Bronchial epithelial cell (primary cell): ENCODE measurements around the gene THADA. TPM values are rescaled to one million over a fixed set of nuclear protein-coding genes. Genes with fewer than 3 reads are reported as not detected.

ENCODE experiments used
- DNase-seq: peaks from one replicate; pipeline ENCODE4 v3.0.0-alpha.2; 2010; ENCODE audit warnings: low read depth
- FAIRE-seq: peaks from 2 replicates; lab custom pipeline; 2011; peaks lifted over from hg19 to GRCh38; lab: Jason Lieb, UNC
- H3K27me3 ChIP-seq: 2 replicates; pipeline ENCODE4 v1.5.1; 2011; ENCODE audit warnings: low read length; ENCODE audit not compliant: control insufficient read depth, insufficient read depth
- H3K36me3 ChIP-seq: 2 replicates; pipeline ENCODE4 v1.5.1; 2011; ENCODE audit warnings: low read length; ENCODE audit not compliant: control insufficient read depth, insufficient read depth
- H3K4me3 ChIP-seq: 2 replicates; pipeline ENCODE4 v1.5.1; 2011; ENCODE audit warnings: mild to moderate bottlenecking, low read depth, low read length, control low read depth
- CTCF ChIP-seq: IDR thresholded peaks from 2 replicates; pipeline ENCODE4 v1.5.1; 2011; ENCODE audit warnings: mild to moderate bottlenecking, moderate library complexity, low read length, control low read depth, inconsistent platforms; ENCODE audit not compliant: insufficient read depth, severe bottlenecking
- total RNA-seq: library from RNA; depleted of rRNA; stranded (reverse); fragments of >200 nt; gene quantifications from 2 replicates; pipeline ENCODE4 v1.2.1, GENCODE V29; 2014

THADA gene
- total RNA-seq, 1 donor from 2014 or later: 25.8 TPM

GRCh38 chr2:43478412-43479086 lies 117.3 kb downstream of the THADA start:
- H3K36me3 ChIP-seq: no peaks in the 10 kb centered on the region
- H3K4me3 ChIP-seq: no peak overlapping the region
- no peak for FAIRE-seq
- no peaks in the 10 kb centered on the region for H3K27me3 ChIP-seq
- no peak for TF ChIP-seq CTCF
- DNase-seq: peak; percentile 96

GRCh38 chr2:43475922-43476321 lies 119.9 kb downstream of the THADA start:
- no peak overlapping the region for H3K4me3 ChIP-seq
- FAIRE-seq: no peak
- DNase-seq: no peak
- no peaks in the 10 kb centered on the region for H3K36me3 ChIP-seq
- no peaks in the 10 kb centered on the region for H3K27me3 ChIP-seq
- no peak for TF ChIP-seq CTCF

DNA sequence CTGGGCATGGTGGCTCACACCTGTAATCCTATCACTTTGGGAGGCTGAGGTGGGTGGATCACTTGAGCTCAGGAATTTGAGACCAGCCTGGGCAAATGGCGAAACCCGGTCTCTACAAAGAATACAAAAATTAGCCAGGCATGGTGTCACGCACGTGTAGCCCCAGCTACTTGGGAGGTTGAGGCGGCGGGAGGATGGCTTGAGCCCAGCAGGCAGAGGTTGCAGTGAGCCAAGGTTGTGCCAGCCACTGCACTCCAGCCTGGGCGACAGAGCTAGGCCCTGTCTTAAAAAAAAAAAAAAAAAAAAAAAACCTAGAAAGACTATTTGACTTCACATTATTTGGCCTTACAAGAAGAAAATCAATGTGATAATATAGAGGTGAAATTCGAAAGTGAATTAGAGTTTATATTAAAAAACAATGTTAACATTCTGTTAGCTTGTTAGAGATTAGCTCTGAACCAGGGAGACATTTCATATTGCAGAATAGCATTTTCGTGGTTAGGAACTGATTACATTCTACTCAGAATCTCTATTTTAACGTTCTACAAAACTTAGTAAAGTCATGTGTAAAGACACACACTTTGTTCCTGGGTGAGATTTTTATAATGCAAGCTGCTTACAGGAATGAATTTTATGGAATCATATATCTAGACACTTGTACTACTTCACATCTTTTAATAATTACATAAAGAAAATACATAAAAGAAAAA lies 120.5 kb downstream of the THADA start:
- TF ChIP-seq CTCF: no peak
- Histone ChIP-seq H3K4me3 (no peak overlapping the region), H3K27me3 (no peaks in the 10 kb centered on the region), H3K36me3 (no peaks in the 10 kb centered on the region)
- DNase-seq (no peak), FAIRE-seq (no peak)

DNA sequence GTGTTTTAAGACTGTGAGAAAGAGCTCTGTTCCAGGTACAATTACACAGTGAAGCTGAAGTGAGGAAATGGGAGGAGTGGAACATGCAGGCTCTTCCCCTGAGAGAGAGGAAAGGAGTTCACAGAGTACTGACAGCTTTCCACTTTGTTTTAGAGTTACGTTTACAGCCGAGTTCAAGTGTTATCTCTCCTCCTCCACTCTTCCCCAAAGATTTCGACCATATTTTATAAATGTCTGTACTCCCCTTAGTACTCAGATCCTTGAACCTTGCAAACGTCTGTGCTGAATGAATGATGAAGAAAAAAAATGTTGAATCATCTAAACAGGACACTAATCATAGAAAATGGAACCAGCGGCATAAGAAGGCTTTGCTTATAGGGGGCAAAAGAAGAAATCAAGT lies 121.6 kb downstream of the THADA start:
- no peaks in the 10 kb centered on the region for H3K36me3 ChIP-seq
- FAIRE-seq (no peak), DNase-seq (no peak)
- no peak overlapping the region for H3K4me3 ChIP-seq
- no peaks in the 10 kb centered on the region for H3K27me3 ChIP-seq
- TF ChIP-seq CTCF: no peak

DNA sequence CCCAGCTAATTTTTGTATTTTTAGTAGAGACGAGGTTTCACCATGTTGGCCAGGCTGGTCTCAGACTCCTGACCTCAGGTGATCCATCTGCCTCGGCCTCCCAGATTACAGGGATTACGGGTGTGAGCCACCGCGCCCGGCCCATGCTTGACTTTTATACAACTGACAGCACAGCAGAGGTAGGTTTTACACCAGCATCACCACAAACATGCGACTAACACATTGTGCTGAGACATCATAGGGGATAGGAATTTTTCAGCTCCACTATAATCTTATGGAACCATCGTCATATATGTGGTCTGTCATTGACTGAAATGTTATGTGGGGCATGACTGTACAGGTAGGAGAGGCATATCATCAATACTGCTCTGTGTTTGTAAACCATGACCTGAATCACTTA lies 122.1 kb downstream of the THADA start:
- H3K27me3 ChIP-seq: no peaks in the 10 kb centered on the region
- DNase-seq (peak; percentile 44), FAIRE-seq (no peak)
- no peaks in the 10 kb centered on the region for H3K36me3 ChIP-seq
- no peak for TF ChIP-seq CTCF
- no peak overlapping the region for H3K4me3 ChIP-seq
